GM12878 (cell line): ENCODE measurements around the gene PLXNA2. TPM values are rescaled to one million over a fixed set of nuclear protein-coding genes. Genes with fewer than 3 reads are reported as not detected.

Experiments
- ATAC-seq: fragments of 200-7000 bp; cut with Tn5 transposase; 3 replicates; pipeline ENCODE4 v1.9.1; 2020; ENCODE audit warnings: mild to moderate bottlenecking, moderate library complexity
- BruUV-seq: library from RNA; stranded (reverse); fragments of 400-500 nt; replicated peaks from 2 replicates; lab custom pipeline; 2021; lab: Mats Ljungman, UMichigan
- CTCF ChIA-PET: fragments of 300-600 bp; sonication (Branson Sonifier 250); formaldehyde crosslinking; extraction: SDS; loops from one replicate; lab custom pipeline; 2021; ENCODE audit warnings: inconsistent platforms; lab: Yijun Ruan, JAX
- POLR2A ChIA-PET: fragments of 350-600 bp; formaldehyde crosslinking; extraction: SDS; loops from one replicate; lab custom pipeline; 2021; ENCODE audit warnings: inconsistent platforms; lab: Charles Lee
- RAD21 ChIA-PET: fragments of 300-600 bp; sonication (Branson Sonifier 250); formaldehyde crosslinking; loops from one replicate; lab custom pipeline; 2023; ENCODE audit warnings: antibody characterized with exemption; ENCODE audit not compliant: unreplicated experiment; lab: Charles Lee
- SMC1A ChIA-PET: fragments of 300-600 bp; sonication (Branson Sonifier 250); formaldehyde crosslinking; loops from one replicate; lab custom pipeline; 2023; ENCODE audit not compliant: unreplicated experiment, uncharacterized antibody; lab: Charles Lee
- DNase-seq: peaks from one replicate; pipeline ENCODE4 v3.0.0-alpha.2; 2011; ENCODE audit warnings: low read depth, low spot score
- FAIRE-seq: peaks from 3 replicates; lab custom pipeline; 2011; peaks lifted over from hg19 to GRCh38; lab: Jason Lieb, UNC
- H2AFZ ChIP-seq: 2 replicates; pipeline ENCODE4 v1.6.0; 2011; ENCODE audit warnings: low read depth, low read length, control low read depth; ENCODE audit not compliant: control insufficient read depth
- H3K27ac ChIP-seq: 2 replicates; pipeline ENCODE4 v1.5.1; 2011; ENCODE audit warnings: control low read depth; ENCODE audit not compliant: control insufficient read depth, insufficient read depth
- H3K27me3 ChIP-seq, 2 experiments: replicated peaks in 1 of 2; 2 replicates each; pipeline versions ENCODE4 v1.6.0 to v1.6.1; 2011; ENCODE audit warnings: low read length in 1 of 2; ENCODE audit not compliant: control insufficient read depth in 2 of 2, insufficient read depth in 2 of 2
- H3K36me3 ChIP-seq, 2 experiments: 2 replicates each; pipeline ENCODE4 v1.5.1; 2011; ENCODE audit warnings: low read length in 1 of 2; ENCODE audit not compliant: control insufficient read depth in 2 of 2, insufficient read depth in 2 of 2
- H3K4me1 ChIP-seq: 2 replicates; pipeline ENCODE4 v1.6.1; 2011; ENCODE audit warnings: mild to moderate bottlenecking, low read length, moderate library complexity, mixed read lengths; ENCODE audit not compliant: control insufficient read depth, insufficient read depth
- H3K4me2 ChIP-seq: 2 replicates; pipeline ENCODE4 v1.6.0; 2011; ENCODE audit warnings: control low read depth; ENCODE audit not compliant: control insufficient read depth, insufficient read depth
- H3K4me3 ChIP-seq: fragments of 200-600 bp; sonication (generic); 2 replicates; pipeline ENCODE4 v1.5.1; 2016
- H3K79me2 ChIP-seq: 2 replicates; pipeline ENCODE4 v1.6.0; 2011; ENCODE audit warnings: low read length; ENCODE audit not compliant: control insufficient read depth, insufficient read depth
- H3K9ac ChIP-seq: 2 replicates; pipeline ENCODE4 v1.8.0; 2011; ENCODE audit warnings: low read length, control low read depth, mixed read lengths; ENCODE audit not compliant: control insufficient read depth, insufficient read depth
- H3K9me3 ChIP-seq: replicated peaks from 3 replicates; pipeline ENCODE4 v1.5.1; 2011; ENCODE audit warnings: mild to moderate bottlenecking, low read length; ENCODE audit not compliant: control insufficient read depth, insufficient read depth
- H4K20me1 ChIP-seq: 2 replicates; pipeline ENCODE4 v1.6.0; 2011; ENCODE audit not compliant: control insufficient read depth, insufficient read depth
- ATF2 ChIP-seq: IDR thresholded peaks from 2 replicates; pipeline ENCODE4 v1.6.1; 2012; ENCODE audit warnings: low read length, inconsistent platforms
- E4F1 ChIP-seq: fragments of 450-650 bp; IDR thresholded peaks from 2 replicates; pipeline ENCODE4 v1.6.1; 2018; ENCODE audit warnings: borderline replicate concordance, mild to moderate bottlenecking; ENCODE audit not compliant: partially characterized antibody
- NFXL1 ChIP-seq: fragments of 450-650 bp; IDR thresholded peaks from 2 replicates; pipeline ENCODE4 v1.6.1; 2017; ENCODE audit warnings: antibody characterized with exemption, mild to moderate bottlenecking, borderline replicate concordance
- POLR2AphosphoS5 ChIP-seq: IDR thresholded peaks from 2 replicates; pipeline ENCODE4 v1.6.1; 2011; ENCODE audit warnings: mild to moderate bottlenecking, low read length, inconsistent platforms
- RAD51 ChIP-seq: fragments of 450-650 bp; IDR thresholded peaks from 2 replicates; pipeline ENCODE4 v1.6.1; 2016; ENCODE audit warnings: moderate library complexity, mild to moderate bottlenecking, inconsistent platforms
- SP1 ChIP-seq: IDR thresholded peaks from one replicate; pipeline ENCODE4 v1.6.1; 2011; ENCODE audit warnings: low read depth, low read length
- SPI1 ChIP-seq: IDR thresholded peaks from 2 replicates; pipeline ENCODE4 v1.6.1; 2011; ENCODE audit warnings: low read depth, mild to moderate bottlenecking, low read length, moderate library complexity, borderline replicate concordance; ENCODE audit not compliant: insufficient read depth
- WRNIP1 ChIP-seq: IDR thresholded peaks from 2 replicates; pipeline ENCODE4 v1.6.1; 2011; ENCODE audit warnings: low read depth, low read length, improper control_type of control experiment, borderline replicate concordance
- ZNF217 ChIP-seq: fragments of 450-650 bp; IDR thresholded peaks from 2 replicates; pipeline ENCODE4 v1.6.1; 2017; ENCODE audit warnings: antibody characterized with exemption, mild to moderate bottlenecking
- WGBS: methylation state at CpG from one replicate; pipeline ENCODE4 v1.1.6; 2016; ENCODE audit warnings: low lambda C conversion rate; ENCODE audit not compliant: insufficient replicate concordance, insufficient coverage; ENCODE audit errors: missing lambda C conversion rate; 5-methylcytosine and 5-hydroxymethylcytosine counted together
- in situ Hi-C: fragments of 300-500 bp; cut with MboI; formaldehyde crosslinking; loops from 9 replicates; pipeline ENCODE4 v1.14.3; 2018; ENCODE audit warnings: mixed read lengths
- intact Hi-C: fragments of 100-400 bp; cut with micrococcal nuclease; formaldehyde crosslinking; loops from one replicate; pipeline ENCODE4 v1.14.2; 2022; ENCODE audit not compliant: unreplicated experiment
- polyA plus RNA-seq, 11 experiments: library from polyadenylated mRNA; depleted of rRNA in 4 of 11; unstranded in 6 of 11; stranded (reverse) in 5 of 11; fragments of >200 nt; fragmentation: Nextera tagmentation in 4 of 11; fragmentation: Illumina TruSeq in 1 of 11; extraction: Ambion mirVana in 4 of 11; extraction: Trizol in 1 of 11; gene quantifications; 1 replicate in 1 of 11; 2 replicates in 10 of 11; pipeline versions ENCODE4 v1.2.1 to v1.2.3, GENCODE V29; 2011 to 2016; ENCODE audit warnings: inconsistent platforms in 2 of 11, missing spikeins in 2 of 11, low read depth in 1 of 11
- total RNA-seq, 4 experiments: library from RNA; depleted of rRNA in 3 of 4; stranded (reverse); fragments of >200 nt in 3 of 4; fragmentation: Illumina TruSeq in 1 of 4; extraction: Trizol in 1 of 4; gene quantifications; 2 replicates each; pipeline versions ENCODE4 v1.2.1 to v1.2.3, GENCODE V29; 2013 to 2021
- TF ChIP-seq, protein P1 (sequence below): fragments of 450-650 bp; IDR thresholded peaks from 2 replicates; pipeline ENCODE4 v1.6.1; 2017; ENCODE audit warnings: low read depth, mild to moderate bottlenecking, moderate library complexity

PLXNA2 gene
- total and polyA plus RNA-seq, 10 of the 15 experiments (the other 5 are each of a cell fraction or from before 2014, with no cell fraction given), result under 0.01 to 0.08 (median 0.07) TPM; not detected in 4

DNA sequence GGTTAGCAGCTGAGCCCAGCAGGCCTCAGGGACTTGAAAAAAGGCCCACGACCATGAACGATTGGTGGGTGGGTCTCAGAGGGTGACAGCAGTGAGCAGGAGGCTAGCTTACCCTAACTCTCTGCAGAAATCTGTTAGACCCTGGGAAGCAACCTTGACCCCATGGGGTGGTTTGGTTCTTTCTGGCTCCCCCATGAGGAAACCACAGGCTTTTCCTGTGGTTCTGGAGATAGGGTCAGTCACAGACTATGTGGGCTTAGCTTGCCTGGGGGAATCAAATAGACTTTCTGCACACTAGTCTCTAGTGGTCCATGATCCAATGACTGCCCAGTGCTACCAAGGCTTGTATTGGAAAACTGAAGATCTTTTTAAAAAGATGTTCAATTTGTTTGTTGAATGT, 118.1 kb downstream of the PLXNA2 start (continued):
- TF ChIP-seq NFXL1, result no peak
- no peak for TF ChIP-seq SP1
- no peak for TF ChIP-seq POLR2AphosphoS5
- TF ChIP-seq RAD51, result no peak
- no peak for TF ChIP-seq ZNF217
- TF ChIP-seq WRNIP1, result no peak
- TF ChIP-seq E4F1, result no peak

GRCh38 chr1:208122612-208123358, 121.4 kb downstream of the PLXNA2 start:
- ATAC-seq, result no peak
- Histone ChIP-seq H4K20me1 (no peaks in the 10 kb centered on the region), H3K9me3 (no peaks in the 10 kb centered on the region; the same call in 2 of the 3 replicates), H3K4me3 (no peak overlapping the region), H2AFZ (no peak overlapping the region), H3K4me2 (no peak overlapping the region), H3K4me1 (no peaks in the 10 kb centered on the region), H3K9ac (no peak overlapping the region), H3K79me2 (no peaks in the 10 kb centered on the region), H3K27ac (no peak overlapping the region), H3K27me3 (peaks cover 0 to 2% of the 10 kb centered on the region in 2 experiments; a peak in 2 of 4 replicates), H3K36me3 (no peaks in the 10 kb centered on the region)
- ChIA-PET CTCF (no interaction called here), SMC1A (interaction anchor here (0.7 kb wide), 1 partner anchor 9 kb away, joined by 3 read pairs; no protein-coding TSS in a partner anchor), POLR2A (no interaction called here), RAD21 (interaction anchor here (1.6 kb wide), 1 partner anchor 117 kb away, joined by 3 read pairs; no protein-coding TSS in a partner anchor)
- 24% methylated on average over 4 of the region's 4 CpGs for WGBS
- BruUV-seq, result no TSS peak
- no peak for DNase-seq
- FAIRE-seq, result peak; percentile 54
- intact Hi-C loops, result no loop called here
- TF ChIP-seq, protein P1, sequence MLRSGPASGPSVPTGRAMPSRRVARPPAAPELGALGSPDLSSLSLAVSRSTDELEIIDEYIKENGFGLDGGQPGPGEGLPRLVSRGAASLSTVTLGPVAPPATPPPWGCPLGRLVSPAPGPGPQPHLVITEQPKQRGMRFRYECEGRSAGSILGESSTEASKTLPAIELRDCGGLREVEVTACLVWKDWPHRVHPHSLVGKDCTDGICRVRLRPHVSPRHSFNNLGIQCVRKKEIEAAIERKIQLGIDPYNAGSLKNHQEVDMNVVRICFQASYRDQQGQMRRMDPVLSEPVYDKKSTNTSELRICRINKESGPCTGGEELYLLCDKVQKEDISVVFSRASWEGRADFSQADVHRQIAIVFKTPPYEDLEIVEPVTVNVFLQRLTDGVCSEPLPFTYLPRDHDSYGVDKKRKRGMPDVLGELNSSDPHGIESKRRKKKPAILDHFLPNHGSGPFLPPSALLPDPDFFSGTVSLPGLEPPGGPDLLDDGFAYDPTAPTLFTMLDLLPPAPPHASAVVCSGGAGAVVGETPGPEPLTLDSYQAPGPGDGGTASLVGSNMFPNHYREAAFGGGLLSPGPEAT, result no peak
- peak; percentile 18; the same call in 1 of the 2 replicates for TF ChIP-seq SPI1
- no peak for TF ChIP-seq ATF2
- in situ Hi-C loops, result no loop called here
